Stomach smooth muscle (tissue), 2 donors: ENCODE measurements around the gene NRXN3.

Source experiments
- H3K27ac ChIP-seq: one replicate; pipeline ENCODE4 v1.7.0; 2013; ENCODE audit warnings: mild to moderate bottlenecking, low read length, inconsistent platforms
- H3K27me3 ChIP-seq, 2 donors: one replicate each; pipeline ENCODE4 v1.7.0; 2013; ENCODE audit warnings: low read length in 2 of 2; ENCODE audit not compliant: insufficient read depth in 2 of 2, control insufficient read depth in 1 of 2
- H3K36me3 ChIP-seq, 2 donors: one replicate each; pipeline ENCODE4 v1.7.0; 2013; ENCODE audit warnings: low read length in 2 of 2; ENCODE audit not compliant: control insufficient read depth in 2 of 2, insufficient read depth in 2 of 2
- H3K4me1 ChIP-seq: one replicate; pipeline ENCODE4 v1.7.0; 2013; ENCODE audit warnings: low read length; ENCODE audit not compliant: control insufficient read depth, insufficient read depth
- H3K4me3 ChIP-seq, 2 donors: one replicate each; pipeline ENCODE4 v1.7.0; 2013; ENCODE audit warnings: low read length in 2 of 2
- H3K9ac ChIP-seq, 2 donors: one replicate each; pipeline ENCODE4 v1.7.0; 2013; ENCODE audit warnings: low read length in 2 of 2, mild to moderate bottlenecking in 1 of 2
- H3K9me3 ChIP-seq, 2 donors: one replicate each; pipeline ENCODE4 v1.7.0; 2013; ENCODE audit warnings: low read length in 2 of 2; ENCODE audit not compliant: control insufficient read depth in 2 of 2
- donor health status: healthy.
- donor health status: Pancreatic carcinoma.

The NRXN3 gene

GRCh38 chr14:78286210-78286609 lies 116.0 kb downstream of the NRXN3 start:
- Histone ChIP-seq H3K36me3 (no peaks in the 10 kb centered on the region), H3K9ac (no peak overlapping the region), H3K27ac (no peak overlapping the region), H3K4me3 (no peak overlapping the region), H3K27me3 (peaks cover 0 to 2% of the 10 kb centered on the region in 2 donors), H3K4me1 (no peaks in the 10 kb centered on the region), H3K9me3 (no peaks in the 10 kb centered on the region)

DNA sequence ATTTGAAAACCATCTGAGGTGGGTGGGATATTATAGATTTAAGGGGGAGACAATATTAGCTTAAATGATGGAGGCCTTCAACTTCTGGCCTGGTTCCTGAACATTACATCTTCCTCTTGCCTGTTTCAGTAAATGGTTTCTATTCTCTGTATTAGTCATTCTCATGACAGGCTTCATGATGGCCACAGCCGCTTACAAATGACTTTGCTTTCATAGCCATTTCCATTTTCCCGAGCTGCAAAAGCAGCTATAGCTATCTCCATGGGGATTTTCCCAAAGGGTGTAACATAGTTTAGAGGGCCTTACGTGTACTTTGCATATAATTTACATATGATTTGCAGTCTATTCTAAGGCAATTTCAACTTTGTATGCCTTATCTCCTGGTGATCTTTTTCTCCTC lies 121.8 kb downstream of the NRXN3 start:
- Histone ChIP-seq H3K27ac (no peak overlapping the region), H3K4me1 (no peaks in the 10 kb centered on the region), H3K27me3 (no peaks in the 10 kb centered on the region), H3K9ac (no peak overlapping the region), H3K36me3 (no peaks in the 10 kb centered on the region), H3K4me3 (no peak overlapping the region), H3K9me3 (no peaks in the 10 kb centered on the region)

- Histone ChIP-seq H3K36me3 (no peaks in the 10 kb centered on the region), H3K4me1 (no peaks in the 10 kb centered on the region), H3K9me3 (peaks cover 0 to 5% of the 10 kb centered on the region in 2 donors), H3K4me3 (no peak overlapping the region), H3K27ac (no peak overlapping the region), H3K27me3 (peaks cover 2 to 3% of the 10 kb centered on the region in 2 donors), H3K9ac (no peak overlapping the region)
Measured at GRCh38 chr14:78297858-78298257, 127.7 kb downstream of the NRXN3 start.

DNA sequence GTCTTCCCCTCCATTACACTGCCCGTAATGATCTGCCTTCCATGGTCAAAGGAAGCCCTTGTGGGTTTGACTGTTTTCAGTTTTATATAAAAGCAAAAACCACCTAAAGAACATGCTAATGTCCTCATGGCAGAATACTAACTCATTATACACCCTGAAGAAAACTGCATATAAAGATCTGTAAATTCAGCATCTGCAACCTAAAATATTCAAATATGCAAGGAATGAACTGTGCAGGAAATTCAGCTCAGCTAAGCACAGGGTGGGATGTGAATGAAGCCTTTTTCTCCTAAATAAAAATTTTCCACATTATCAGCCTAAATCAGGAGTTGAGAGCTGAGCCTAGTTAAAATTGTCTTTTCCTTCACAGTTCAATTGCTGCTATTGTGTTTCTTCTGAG lies 128.1 kb downstream of the NRXN3 start:
- peaks cover 2 to 3% of the 10 kb centered on the region in 2 donors for H3K27me3 ChIP-seq
- no peak overlapping the region for H3K9ac ChIP-seq

DNA sequence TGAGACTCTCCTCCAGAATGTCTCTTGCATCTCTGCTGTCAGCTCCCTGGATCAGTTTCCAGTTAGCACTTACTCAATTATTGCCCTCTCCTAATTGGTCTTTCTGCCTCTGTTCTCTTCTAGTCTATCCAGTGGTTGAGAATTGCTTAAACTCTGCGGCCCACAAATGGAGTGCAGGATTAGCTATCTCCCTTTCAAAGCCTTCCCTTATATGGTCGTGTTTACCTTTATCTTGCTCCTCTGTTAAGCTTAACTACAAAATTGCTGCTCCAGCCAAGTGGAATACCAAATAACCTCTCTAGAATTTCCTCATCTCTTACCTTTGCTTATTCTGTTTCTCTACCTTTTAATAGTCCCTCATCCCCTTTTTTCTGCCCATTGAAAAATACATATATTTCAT lies 132.7 kb downstream of the NRXN3 start:
- H3K27ac ChIP-seq: no peak overlapping the region
- H3K36me3 ChIP-seq: no peaks in the 10 kb centered on the region
- H3K4me3 ChIP-seq: no peak overlapping the region
- peaks cover 0 to 2% of the 10 kb centered on the region in 2 donors for H3K27me3 ChIP-seq
- H3K9ac ChIP-seq: no peak overlapping the region
- H3K4me1 ChIP-seq: no peaks in the 10 kb centered on the region
- peaks cover 0 to 6% of the 10 kb centered on the region in 2 donors for H3K9me3 ChIP-seq

More for the DNA sequence above, 128.1 kb downstream of the NRXN3 start:
- no peaks in the 10 kb centered on the region for H3K4me1 ChIP-seq
- H3K36me3 ChIP-seq: no peaks in the 10 kb centered on the region
- no peak overlapping the region for H3K4me3 ChIP-seq
- peaks cover 0 to 6% of the 10 kb centered on the region in 2 donors for H3K9me3 ChIP-seq
- no peak overlapping the region for H3K27ac ChIP-seq

GRCh38 chr14:78307671-78308070 lies 137.5 kb downstream of the NRXN3 start:
- Histone ChIP-seq H3K36me3 (no peaks in the 10 kb centered on the region), H3K4me3 (no peak overlapping the region), H3K27me3 (no peaks in the 10 kb centered on the region), H3K9ac (no peak overlapping the region), H3K27ac (no peak overlapping the region), H3K4me1 (no peaks in the 10 kb centered on the region), H3K9me3 (peaks cover 0 to 2% of the 10 kb centered on the region in 2 donors)

DNA sequence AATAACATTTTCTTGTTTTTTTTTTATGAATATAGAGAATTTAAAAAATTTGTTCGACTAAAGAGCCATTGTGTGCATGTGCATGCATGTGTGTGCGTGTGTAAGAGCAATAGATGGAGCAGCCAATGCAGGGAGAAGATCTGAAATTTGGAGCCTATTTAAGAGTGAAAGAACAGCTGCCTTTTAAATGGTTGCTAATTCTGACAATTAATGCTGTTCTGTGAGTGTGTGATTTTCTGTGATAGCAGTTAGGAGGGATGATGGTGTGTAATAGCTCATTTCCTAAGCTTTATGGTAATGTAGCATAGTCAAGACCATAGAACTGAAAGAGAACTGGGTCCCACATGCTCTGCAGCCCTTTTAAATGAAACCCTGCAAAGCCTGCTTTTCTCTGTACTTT lies 137.9 kb downstream of the NRXN3 start:
- Histone ChIP-seq H3K4me1 (no peaks in the 10 kb centered on the region), H3K9ac (no peak overlapping the region), H3K4me3 (no peak overlapping the region), H3K9me3 (no peaks in the 10 kb centered on the region), H3K27ac (no peak overlapping the region), H3K36me3 (no peaks in the 10 kb centered on the region), H3K27me3 (no peaks in the 10 kb centered on the region)

- Histone ChIP-seq H3K9ac (no peak overlapping the region), H3K4me1 (no peaks in the 10 kb centered on the region), H3K36me3 (no peaks in the 10 kb centered on the region), H3K9me3 (no peaks in the 10 kb centered on the region), H3K27me3 (peaks cover 0 to 5% of the 10 kb centered on the region in 2 donors), H3K4me3 (no peak overlapping the region), H3K27ac (no peak overlapping the region)
Measured at GRCh38 chr14:78310272-78310671, 140.1 kb downstream of the NRXN3 start.

DNA sequence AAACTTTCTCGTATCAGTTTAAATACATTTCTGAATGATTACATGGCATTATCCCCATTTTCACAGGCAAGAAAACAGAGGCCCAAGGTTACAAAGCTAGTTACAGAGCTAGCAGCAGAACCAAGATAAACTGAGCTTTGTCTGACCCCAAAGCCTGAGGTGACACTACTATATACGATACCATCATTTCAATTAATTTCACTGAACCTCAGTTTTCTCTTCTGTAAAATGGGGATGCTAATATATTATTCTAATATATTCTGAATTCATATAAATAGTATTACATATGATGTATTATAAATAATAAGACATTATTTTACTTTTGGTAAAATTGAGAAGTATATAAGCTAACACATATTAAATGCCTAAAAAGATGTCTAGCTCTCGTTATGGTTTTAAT lies 143.3 kb downstream of the NRXN3 start:
- H3K4me3 ChIP-seq: no peak overlapping the region
- no peak overlapping the region for H3K27ac ChIP-seq
- H3K27me3 ChIP-seq: peaks cover 0 to 7% of the 10 kb centered on the region in 2 donors
- H3K9ac ChIP-seq: no peak overlapping the region
- H3K36me3 ChIP-seq: no peaks in the 10 kb centered on the region
- no peaks in the 10 kb centered on the region for H3K9me3 ChIP-seq
- H3K4me1 ChIP-seq: no peaks in the 10 kb centered on the region

DNA sequence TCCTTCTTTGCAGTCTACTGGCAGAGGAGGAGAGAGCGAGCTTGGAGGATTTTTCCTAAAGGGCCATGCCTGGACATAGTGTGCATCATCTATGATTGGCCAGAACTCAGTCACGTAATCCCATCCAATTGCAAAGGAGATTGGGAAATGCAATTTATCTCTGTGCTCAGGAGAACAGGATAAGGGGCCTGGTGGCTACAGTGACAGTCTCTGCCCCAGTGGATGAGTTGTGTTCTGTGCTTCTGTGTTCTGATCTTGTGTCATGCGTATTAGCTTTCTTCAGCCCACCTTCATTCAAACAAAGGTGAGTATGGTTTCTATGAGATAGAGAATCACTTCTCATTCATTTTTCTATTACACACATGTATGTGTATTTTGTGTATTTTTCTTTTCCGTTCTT lies 144.3 kb downstream of the NRXN3 start:
- H3K27me3 ChIP-seq: peaks cover 0 to 12% of the 10 kb centered on the region in 2 donors

DNA sequence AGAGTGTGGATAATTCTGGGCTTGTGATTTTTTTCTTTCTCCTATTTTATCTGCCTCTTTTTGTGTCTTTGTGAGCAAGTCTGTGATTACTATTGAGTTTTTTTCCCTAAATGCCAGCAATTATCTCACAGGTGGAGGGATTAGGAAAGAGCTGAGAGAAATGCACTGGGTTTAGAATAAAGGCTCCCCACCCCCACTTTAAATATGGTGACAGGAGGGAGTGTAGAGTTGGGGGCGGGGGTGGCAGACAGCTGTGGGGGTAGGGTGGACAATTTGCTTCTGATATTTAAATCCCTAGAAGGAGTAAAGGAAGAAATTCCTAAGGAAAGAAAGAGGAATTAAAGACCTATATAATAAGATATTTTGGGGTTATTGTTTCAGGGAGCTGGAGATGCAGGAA lies 145.9 kb downstream of the NRXN3 start:
- Histone ChIP-seq H3K9me3 (no peaks in the 10 kb centered on the region), H3K4me1 (no peaks in the 10 kb centered on the region), H3K36me3 (no peaks in the 10 kb centered on the region), H3K27ac (no peak overlapping the region), H3K27me3 (peaks cover 0 to 12% of the 10 kb centered on the region in 2 donors), H3K9ac (no peak overlapping the region), H3K4me3 (no peak overlapping the region)

More for the DNA sequence above, 144.3 kb downstream of the NRXN3 start:
- H3K36me3 ChIP-seq: no peaks in the 10 kb centered on the region
- H3K9ac ChIP-seq: no peak overlapping the region
- no peak overlapping the region for H3K27ac ChIP-seq
- no peaks in the 10 kb centered on the region for H3K9me3 ChIP-seq
- H3K4me3 ChIP-seq: no peak overlapping the region
- no peaks in the 10 kb centered on the region for H3K4me1 ChIP-seq
